IPS-11a (cell line): ENCODE measurements around the gene LEKR1.

Source experiments
- H3K4me3 ChIP-seq: one replicate; pipeline ENCODE4 v1.5.1; 2013; ENCODE audit warnings: low read depth, low read length, control low read depth

The LEKR1 gene

GRCh38 chr3:156976933-156977332, 150.8 kb downstream of the LEKR1 start:
- no peak overlapping the region for H3K4me3 ChIP-seq

DNA sequence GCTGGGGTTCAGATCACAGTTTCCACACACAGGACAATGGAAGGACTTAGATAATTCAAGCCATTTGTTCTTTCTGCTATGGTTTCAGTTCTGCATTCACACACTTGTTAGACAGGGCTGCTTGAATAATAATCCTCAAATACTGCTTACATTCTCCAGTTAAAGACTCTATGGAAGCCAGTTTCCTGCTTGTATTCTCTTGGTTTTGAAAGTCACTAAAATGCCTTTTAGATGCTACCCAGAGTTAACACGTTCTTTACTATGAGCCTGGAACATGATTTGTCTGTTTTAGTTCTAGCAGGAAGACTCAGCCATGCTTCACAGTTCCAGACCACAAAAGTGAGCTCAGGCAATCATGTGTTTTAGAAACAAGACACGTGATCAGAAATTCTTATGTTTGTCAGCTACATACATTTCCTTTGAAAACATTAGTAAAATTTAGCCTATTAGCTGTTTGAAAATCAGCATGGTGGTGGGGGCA, 152.4 kb downstream of the LEKR1 start:
- H3K4me3 ChIP-seq: no peak overlapping the region

DNA sequence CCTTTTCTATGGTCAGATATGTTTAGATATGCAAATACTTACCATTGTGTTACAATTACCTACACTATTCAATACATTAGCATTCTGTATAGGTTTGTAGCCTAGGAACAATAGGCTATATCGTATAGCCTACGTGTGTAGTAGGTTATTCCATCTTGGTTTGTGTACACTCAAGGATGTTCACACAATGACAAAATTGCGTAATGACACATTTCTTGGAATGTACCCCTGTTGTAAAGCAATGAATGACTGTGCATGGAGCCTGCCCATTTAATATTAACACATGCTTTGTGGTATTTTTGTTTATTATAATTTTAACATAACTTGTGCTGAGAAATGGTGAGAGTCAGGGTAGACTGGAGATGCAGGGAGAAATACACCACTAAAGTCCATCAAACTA, 154.9 kb downstream of the LEKR1 start:
- no peak overlapping the region for H3K4me3 ChIP-seq

GRCh38 chr3:156983559-156983958, 157.4 kb downstream of the LEKR1 start:
- H3K4me3 ChIP-seq: no peak overlapping the region

GRCh38 chr3:156985711-156986110, 159.6 kb downstream of the LEKR1 start:
- no peak overlapping the region for H3K4me3 ChIP-seq

DNA sequence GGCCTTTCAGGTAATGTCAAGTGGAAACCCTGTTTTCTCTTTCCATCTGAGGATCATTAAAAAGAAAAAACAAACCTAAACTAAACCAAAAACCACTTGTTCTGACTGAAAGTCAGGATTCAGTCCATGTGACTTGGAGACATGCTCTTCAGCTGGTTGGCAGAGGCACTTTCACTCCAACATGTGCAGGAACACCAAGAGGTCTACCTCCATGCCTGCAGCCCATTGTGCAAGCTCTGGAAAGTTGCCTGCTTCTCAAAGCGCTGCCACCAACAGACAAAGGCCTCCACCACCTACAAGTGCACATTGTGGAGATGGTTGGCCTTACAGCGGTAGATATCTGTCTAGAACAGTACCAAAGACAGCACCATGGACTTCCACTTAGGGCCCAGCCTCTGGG, 161.8 kb downstream of the LEKR1 start:
- no peak overlapping the region for H3K4me3 ChIP-seq

GRCh38 chr3:156997351-156997750, 171.2 kb downstream of the LEKR1 start:
- H3K4me3 ChIP-seq: no peak overlapping the region

- H3K4me3 ChIP-seq: no peak overlapping the region
Measured at GRCh38 chr3:157001221-157001957, 175.2 kb downstream of the LEKR1 start.

- H3K4me3 ChIP-seq: no peak overlapping the region
Measured at GRCh38 chr3:157021679-157022078, 195.5 kb downstream of the LEKR1 start.

GRCh38 chr3:157023226-157023625, 197.1 kb downstream of the LEKR1 start:
- no peak overlapping the region for H3K4me3 ChIP-seq

- H3K4me3 ChIP-seq: no peak overlapping the region
Measured at GRCh38 chr3:157026091-157026490, 199.9 kb downstream of the LEKR1 start.

DNA sequence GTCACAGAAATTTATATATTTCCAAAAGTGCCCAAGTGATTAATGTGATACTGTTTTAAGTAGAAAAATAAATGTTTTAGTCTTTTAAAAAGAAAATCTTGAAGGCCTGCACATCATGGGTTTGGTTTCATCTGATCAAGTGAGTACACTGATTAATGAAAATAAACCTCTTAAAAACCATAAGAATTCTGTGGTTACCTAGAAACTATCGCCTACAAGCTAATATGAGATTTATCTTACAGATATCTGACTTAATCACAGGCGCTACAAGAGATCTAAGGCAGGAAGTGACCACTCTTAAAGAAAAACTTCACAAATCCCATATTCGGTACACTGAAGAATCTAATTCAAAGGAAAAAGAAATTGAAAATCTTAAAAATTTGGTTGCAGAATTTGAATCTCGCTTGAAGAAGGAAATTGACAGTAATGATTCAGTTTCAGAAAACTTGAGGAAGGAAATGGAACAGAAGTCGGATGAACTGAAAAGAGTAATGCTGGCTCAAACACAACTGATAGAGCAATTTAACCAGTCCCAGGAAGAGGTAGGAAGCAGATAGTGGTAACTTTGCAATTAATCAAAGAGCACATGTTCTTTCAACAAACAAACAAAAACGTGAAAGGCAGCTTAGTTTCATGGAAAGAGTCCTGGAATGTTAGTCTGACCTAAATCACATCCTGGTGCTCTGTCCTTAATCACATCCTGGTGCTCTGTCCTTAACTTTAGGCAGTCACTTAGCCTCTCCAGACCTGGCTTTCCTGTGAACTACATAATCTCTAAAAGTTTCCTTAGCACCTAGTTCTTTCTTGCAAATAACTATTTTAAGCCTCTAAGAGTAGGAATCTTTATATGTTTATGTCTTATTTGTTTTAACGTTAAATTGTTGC, 201.9 kb downstream of the LEKR1 start:
- H3K4me3 ChIP-seq: no peak overlapping the region

- H3K4me3 ChIP-seq: no peak overlapping the region
Measured at GRCh38 chr3:157029365-157029790, 203.2 kb downstream of the LEKR1 start.

DNA sequence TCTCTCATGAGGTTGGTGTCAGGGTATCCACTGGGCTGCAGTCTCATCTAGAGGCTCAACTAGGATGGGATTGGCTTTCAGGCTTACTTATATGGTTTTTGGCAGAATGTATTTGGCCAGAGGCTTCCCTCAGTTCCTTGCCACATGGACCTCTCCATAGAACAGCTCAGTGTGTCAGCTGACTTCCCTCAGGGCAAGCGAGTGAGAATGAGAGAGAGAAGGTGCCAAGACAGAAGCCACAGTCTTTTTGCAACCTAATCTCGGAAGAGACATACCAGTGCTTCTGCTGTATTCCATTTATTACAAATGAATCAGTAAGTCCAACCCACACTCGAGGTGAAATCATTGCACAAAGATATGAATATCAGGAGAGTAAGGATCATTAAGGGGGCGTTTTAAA, 204.6 kb downstream of the LEKR1 start:
- H3K4me3 ChIP-seq: no peak overlapping the region

GRCh38 chr3:157033001-157033400, 206.8 kb downstream of the LEKR1 start:
- no peak overlapping the region for H3K4me3 ChIP-seq

DNA sequence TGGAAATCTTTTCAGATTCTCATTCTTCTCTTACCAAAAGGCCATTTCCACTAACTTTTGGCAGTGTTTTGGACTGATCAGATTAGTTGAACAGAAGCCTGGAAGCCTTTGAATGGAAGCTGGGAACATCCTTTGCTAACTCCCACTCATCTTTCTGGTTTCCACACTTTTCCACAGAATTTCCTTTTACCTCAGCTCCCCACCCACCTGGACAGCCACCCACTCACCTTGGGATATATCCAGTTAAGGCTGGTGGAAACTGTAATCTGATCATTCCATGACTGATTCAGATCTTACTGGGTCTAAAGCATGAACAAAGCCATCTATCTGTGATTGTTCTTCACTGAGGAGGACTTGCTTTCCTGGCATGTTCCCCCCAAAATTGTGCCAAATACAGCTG, 214.3 kb downstream of the LEKR1 start:
- H3K4me3 ChIP-seq: no peak overlapping the region

- H3K4me3 ChIP-seq: no peak overlapping the region
Measured at GRCh38 chr3:157042226-157042625, 216.1 kb downstream of the LEKR1 start.

GRCh38 chr3:157043771-157044170, 217.6 kb downstream of the LEKR1 start:
- H3K4me3 ChIP-seq: no peak overlapping the region

DNA sequence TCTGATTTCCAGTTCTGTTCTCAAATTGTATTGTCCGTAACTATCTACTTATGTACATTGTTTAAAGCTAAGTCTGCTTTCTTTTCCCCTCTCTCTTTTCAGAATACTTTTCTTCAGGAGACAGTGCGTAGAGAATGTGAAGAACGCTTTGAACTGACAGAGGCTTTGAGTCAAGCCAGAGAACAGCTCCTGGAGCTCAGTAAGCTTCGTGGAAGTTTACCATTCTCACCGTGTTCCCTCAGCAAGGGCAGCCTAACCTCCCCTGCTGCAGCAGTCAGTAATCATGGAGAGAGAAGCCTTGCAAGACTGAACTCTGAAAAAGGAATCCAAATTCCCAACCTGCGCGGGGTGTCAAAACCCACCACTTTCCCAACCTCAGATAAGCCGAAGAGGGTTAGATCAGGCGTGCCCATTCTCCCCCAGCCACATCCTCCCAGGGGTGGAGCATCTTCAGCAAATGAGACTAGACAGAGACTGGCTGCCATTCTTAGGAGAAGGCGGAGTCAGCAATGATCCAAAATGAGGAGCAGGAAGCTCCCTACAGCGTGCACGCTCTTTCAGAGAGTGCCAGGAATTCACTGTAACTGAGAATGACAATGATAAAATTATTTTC, 219.2 kb downstream of the LEKR1 start:
- no peak overlapping the region for H3K4me3 ChIP-seq

- no peak overlapping the region for H3K4me3 ChIP-seq
Measured at GRCh38 chr3:157046520-157046919, 220.4 kb downstream of the LEKR1 start.

- H3K4me3 ChIP-seq: no peak overlapping the region
Measured at GRCh38 chr3:157051055-157051454, 224.9 kb downstream of the LEKR1 start.

DNA sequence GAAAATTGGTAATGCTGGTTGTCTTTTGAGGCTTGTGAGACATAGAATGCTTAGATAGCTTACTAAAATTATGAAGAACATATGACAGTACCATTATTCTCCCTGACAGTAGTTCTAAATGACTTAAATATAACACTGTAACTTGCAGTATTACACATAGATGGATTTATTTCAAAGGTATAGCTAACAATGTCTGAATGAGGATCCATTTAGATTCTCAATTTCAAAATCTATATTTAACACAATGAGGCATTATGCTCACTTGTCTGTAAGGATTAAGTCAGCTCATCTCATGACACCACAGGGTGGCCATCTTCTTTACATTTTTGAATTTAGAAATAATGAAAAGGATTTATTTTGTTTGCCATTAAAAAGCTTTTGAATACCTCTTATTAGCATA, 225.4 kb downstream of the LEKR1 start:
- H3K4me3 ChIP-seq: no peak overlapping the region
